A549 treated with dexamethasone at 1 μM for 4 hours (cell line): ENCODE data around the gene HLA-C. TPM values are rescaled to one million over a fixed set of nuclear protein-coding genes. Genes with fewer than 3 reads are reported as not detected.

Experiments used
- total RNA-seq: library from RNA; stranded (reverse); fragments of 200-300 nt; extraction: Qiagen RNA extraction; gene quantifications from 5 replicates; pipeline ENCODE4 v1.2.3, GENCODE V29; 2022

Gene HLA-C
- total RNA-seq, result 42.8 to 53.6 TPM (median 51.6 TPM) in 5 replicates

DNA sequence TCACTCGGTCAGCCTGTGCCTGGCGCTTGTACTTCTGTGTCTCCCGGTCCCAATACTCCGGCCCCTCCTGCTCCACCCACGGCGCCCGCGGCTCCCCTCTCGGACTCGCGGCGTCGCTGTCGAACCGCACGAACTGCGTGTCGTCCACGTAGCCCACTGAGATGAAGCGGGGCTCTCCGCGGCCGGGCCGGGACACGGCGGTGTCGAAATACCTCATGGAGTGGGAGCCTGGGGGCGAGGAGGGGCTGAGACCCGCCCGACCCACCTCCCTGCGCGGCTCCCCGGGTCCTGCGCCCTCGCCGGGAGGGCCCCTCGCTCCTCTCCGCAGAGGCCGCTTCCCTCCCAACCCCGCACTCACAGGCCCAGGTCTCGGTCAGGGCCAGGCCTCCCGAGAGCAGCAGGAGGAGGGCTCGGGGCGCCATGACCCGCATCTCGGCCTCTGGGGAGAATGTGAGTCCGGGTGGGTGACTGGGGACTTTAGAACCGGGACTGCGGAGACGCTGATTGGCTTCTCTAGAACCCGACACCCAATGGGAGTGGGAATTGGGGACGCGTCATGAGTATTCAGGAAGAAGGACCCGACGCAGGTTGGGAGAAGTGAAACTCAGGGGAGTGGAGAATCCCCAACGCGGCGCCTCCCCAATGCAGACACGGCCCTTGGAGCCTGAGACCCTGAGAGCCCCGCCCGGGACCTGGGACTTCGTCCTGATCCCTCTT, at the start of gene HLA-C:
HLA-C (minus strand) TSS at position 452 of the 717 bp plus-strand sequence; CDS start at position 431, 21 bp downstream.

Other genes starting within 250 kb of the HLA-C start
- gene C6orf15, start 159.5 kb downstream of the HLA-C start, total RNA-seq, result 0.07 TPM in 1 of 5 replicates, not detected in the others
- gene PSORS1C1, start 157.3 kb downstream of the HLA-C start, total RNA-seq, result 4.4 to 6.7 TPM (median 6.1 TPM) in 5 replicates
- 0.04 to 0.08 TPM (median 0.06 TPM) in 4 of 5 replicates, not detected in the other for gene CDSN, start 151.6 kb downstream of the HLA-C start, total RNA-seq
- gene PSORS1C2, start 133.0 kb downstream of the HLA-C start, total RNA-seq, result 0.09 TPM in 1 of 5 replicates, not detected in the others
- gene CCHCR1, start 114.3 kb downstream of the HLA-C start, total RNA-seq, result 7.1 to 8.3 TPM (median 7.5 TPM) in 5 replicates
- 11.7 to 16.7 TPM (median 15.3 TPM) in 5 replicates for gene TCF19, start 113.5 kb downstream of the HLA-C start, total RNA-seq
- 11.8 to 22.2 TPM (median 16.0 TPM) in 5 replicates for gene POU5F1, start 101.4 kb downstream of the HLA-C start, total RNA-seq
- gene HLA-B, start 85.1 kb upstream of the HLA-C start, total RNA-seq, result 20.6 to 32.4 TPM (median 22.0 TPM) in 5 replicates
- 27.4 to 29.3 TPM (median 28.6 TPM) in 5 replicates for gene MICA, start 131.5 kb upstream of the HLA-C start, total RNA-seq
- 5.3 to 7.8 TPM (median 7.0 TPM) in 5 replicates for gene MICB, start 226.1 kb upstream of the HLA-C start, total RNA-seq